ENCODE results near the gene LY6G6D.

- TF ChIP-seq CTCF (IDR thresholded peaks at IDR 0.05) = no peak
- TF ChIP-seq POLR2A (IDR thresholded peaks at IDR 0.05) = no peak
Measured at GRCh38 chr6:31742894-31743293, 27.7 kb downstream of the LY6G6D start.
